NCI-H146 treated with DMSO at 0.1 percent for 48 hours (cell line): ENCODE data around the gene SLC22A9.
"Not testable (repeated sequence)": the region's sequence is repeated elsewhere in the genome, so short reads cannot be mapped to it uniquely, and the experiment has no call there.

Experiments used
- DNase-seq: peaks from one replicate; lab custom pipeline; 2025; ENCODE audit not compliant: unreplicated experiment; lab: John Stamatoyannopoulos, UW

Gene SLC22A9

DNA sequence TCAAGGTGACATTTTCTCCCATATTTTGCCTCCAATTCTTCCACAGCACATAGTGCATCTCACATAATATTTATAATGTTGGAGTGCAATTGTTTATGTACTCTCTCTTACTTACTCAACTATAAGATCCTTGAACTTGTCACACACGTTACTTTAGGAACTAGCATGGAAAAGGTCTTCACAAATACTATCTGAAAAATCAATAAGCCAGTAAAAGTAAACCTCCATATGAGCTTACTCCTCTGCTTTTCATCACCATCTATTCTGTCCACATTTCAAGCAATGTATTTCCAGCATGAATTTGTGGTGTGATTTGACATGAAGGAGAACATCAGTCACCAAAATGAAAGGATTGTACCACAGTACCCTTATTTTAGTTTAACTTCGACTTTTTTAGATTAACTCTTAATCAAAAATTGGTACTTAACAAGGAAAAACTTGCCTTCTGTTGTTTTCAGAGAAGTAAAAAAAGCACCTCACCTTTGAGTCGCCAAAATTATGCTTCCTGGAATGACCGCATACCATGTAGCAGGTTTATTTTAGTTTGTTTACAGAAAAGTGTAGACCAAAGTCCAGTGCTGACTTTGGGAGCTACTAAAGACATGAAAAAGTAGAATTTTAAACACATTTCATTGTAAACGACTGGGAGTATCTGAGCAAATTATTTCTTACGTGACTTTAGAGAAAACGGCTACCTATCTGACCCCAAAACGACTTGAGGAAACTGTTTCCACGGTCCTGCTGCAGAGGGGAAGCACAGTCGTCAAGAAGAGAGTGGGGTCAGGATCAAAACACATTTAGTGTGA, at the start of gene SLC22A9:
SLC22A9 (plus strand) TSS at position 621 of the 806 bp plus-strand sequence. CDS start 272 bp downstream, outside the sequence.
- DNase-seq = no peak

DNA sequence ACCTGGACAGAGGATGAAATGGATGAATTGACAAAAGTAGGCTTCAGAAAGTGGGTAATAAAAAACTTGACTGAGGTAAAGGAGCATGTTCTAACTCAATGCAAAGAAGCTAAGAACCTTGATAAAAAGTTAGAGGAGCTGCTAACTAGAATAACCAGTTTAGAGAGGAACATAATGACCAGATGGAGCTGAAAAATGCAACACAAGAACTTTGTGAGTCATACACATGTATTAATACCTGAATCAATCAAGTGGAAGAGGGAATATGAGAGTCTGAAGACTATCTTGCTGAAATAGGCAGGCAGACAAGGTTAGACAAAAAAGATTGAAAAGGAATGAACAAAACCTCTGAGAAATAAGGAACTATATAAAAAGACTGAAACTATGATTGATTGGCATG, 47.9 kb upstream of the SLC22A9 start:
- DNase-seq = no peak

- not testable (repeated sequence) for DNase-seq
Observed at GRCh38 chr11:63335089-63335488, 34.5 kb upstream of the SLC22A9 start.

DNA sequence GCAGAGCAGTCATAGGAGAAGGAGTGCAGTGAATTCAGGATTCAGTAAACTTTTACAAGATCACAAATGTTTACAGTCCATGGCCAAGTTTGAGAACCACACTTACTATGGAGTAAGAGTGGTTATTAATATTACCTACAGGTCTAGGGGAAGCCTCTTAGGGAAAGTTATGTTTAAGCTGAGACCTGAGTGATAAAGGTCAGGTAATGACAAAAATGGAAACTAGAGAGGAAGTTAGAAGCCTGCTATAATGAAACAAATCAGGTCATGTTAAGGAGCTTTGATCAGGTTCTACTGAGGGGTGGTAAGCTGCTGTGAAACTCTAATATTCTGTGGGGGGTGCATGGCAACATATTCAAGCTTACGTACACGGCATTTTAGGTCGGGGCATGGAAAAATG, 32.5 kb upstream of the SLC22A9 start:
- no peak for DNase-seq

DNA sequence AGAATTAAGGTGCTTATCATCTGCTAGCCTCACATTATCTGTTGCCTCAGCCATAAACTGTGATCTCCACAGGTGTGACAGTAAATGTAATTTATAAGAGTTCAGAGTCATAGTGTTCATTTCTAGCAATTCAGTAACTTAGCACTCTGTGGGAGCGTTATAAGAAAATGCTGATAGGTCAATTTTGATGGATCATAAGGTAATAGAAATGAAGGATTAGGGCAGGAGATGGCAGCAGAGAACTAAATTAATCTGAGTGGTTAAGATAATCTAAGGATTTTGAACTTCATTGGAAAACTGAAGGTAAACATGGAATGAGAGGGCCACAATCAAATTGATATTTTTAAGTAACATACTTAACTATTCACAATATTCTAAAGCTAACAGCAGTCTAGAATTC, 26.5 kb upstream of the SLC22A9 start:
- no peak for DNase-seq

DNA sequence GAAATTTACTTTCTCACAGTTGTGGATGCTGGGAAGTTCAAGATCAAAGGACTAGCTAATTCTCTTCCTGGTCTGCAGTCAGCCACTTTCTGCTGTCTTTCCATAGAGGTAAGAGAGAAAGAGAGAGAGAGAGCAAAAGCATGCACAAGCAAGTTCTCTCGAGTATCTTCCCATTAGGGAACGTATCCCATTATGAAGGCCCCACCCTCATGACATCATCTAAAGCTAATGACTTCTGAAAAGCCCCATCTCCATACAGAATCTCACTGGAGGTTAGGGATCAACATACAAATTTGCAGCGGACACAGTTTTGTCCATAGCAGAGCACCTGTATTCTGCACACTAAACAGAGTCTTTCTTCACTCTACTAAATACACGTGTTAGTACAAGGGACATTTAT, 17.4 kb upstream of the SLC22A9 start:
- DNase-seq = no peak

DNA sequence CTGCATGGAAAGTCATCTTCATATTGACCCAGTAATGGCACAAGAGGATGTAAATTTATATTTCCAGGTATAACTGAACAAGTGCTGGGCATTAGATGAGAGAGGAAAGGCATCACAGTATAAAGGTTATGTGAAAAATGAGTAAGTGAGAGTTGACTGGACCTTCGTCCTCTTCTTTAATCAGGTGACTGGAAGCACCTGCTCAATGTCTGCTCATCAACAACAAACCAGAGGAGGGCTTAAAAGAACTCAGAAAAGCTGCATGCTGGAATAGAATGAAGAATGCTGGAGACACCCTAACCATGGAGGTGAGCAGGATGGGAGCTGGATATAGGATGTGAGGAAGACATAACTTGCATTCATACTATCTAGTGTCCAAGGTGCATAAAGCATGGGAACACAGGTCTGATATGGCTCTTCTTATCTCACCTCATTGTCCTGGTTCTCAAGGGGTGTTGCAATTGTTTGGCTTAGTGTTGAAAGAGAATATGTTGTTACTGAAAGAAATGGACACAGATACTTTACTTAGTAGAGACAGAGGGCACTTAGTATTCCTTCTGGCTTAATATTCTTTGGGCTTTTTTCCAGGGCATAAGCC, 7.3 kb upstream of the SLC22A9 start:
- no peak for DNase-seq

DNA sequence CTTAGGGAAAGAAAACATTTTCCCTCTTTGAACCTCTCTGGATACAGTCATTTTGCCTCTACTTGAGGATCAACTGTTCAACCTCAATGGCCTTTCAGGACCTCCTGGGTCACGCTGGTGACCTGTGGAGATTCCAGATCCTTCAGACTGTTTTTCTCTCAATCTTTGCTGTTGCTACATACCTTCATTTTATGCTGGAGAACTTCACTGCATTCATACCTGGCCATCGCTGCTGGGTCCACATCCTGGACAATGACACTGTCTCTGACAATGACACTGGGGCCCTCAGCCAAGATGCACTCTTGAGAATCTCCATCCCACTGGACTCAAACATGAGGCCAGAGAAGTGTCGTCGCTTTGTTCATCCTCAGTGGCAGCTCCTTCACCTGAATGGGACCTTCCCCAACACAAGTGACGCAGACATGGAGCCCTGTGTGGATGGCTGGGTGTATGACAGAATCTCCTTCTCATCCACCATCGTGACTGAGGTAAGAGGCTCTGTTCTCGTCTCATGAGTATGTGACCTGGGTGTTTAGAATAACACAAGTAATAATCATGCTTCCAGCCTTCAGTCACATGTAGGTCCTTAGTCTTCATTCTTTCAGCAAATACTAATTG, 495 bp downstream of the SLC22A9 start:
- no peak for DNase-seq

GRCh38 chr11:63371396-63371795, 1.8 kb downstream of the SLC22A9 start:
- no peak for DNase-seq

DNA sequence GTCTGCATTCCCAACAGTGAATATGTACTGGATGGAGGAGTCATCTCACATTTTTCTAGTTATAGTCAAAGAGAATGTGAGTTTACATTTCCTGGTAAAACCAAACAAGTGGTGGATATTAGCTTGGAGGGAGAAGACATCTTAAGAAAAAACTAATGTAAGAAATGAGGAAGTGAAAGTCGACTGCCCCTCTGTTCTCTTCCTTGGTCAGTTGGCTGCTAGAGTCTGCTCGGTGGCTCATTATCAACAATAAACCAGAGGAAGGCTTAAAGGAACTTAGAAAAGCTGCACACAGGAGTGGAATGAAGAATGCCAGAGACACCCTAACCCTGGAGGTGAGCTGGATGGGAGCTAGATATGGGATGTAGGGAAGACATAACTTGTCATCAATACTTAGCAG, 5.8 kb downstream of the SLC22A9 start:
- DNase-seq = no peak

- DNase-seq = no peak
Observed at GRCh38 chr11:63380130-63380529, 10.5 kb downstream of the SLC22A9 start.

GRCh38 chr11:63395697-63396096, 26.1 kb downstream of the SLC22A9 start:
- DNase-seq = no peak

GRCh38 chr11:63404161-63404935, 34.8 kb downstream of the SLC22A9 start:
- no peak for DNase-seq

- DNase-seq = no peak
Observed at GRCh38 chr11:63405114-63405513, 35.5 kb downstream of the SLC22A9 start.

GRCh38 chr11:63406458-63406857, 36.9 kb downstream of the SLC22A9 start:
- DNase-seq = no peak

DNA sequence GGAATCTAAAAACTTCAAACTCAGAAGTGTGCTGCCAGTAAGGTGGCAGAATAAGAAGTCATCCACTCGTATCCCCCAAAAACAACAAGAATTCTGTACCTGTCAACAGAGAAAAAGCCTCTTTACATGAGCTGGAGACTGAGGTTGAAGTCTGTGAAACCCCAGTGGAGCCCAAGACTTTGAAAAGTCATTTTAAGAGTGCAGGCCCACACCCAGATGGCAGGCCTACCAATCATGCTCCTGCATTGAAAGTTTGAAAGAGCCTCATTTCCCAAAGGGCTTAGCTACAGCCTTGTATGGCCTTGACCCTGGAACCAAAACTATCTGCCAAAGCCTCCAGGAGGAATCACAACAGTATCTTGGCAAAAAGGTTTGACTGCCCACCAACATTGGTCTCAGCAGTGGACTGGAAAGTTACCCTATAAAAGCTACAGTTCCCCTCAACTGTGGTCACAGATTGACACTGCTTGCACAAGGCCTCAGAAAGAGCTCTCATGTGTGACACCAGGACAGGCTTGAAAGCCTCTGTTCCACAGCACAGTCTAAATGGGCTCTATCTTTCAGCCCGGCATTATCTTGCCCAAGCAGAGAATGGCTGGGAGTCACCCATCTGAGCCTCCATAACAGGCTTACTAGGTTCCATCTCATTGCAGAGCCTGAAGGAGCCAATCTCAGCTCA, 47.7 kb downstream of the SLC22A9 start:
- DNase-seq = no peak

GRCh38 chr11:63427971-63428508, 58.5 kb downstream of the SLC22A9 start:
- DNase-seq = no peak

DNA sequence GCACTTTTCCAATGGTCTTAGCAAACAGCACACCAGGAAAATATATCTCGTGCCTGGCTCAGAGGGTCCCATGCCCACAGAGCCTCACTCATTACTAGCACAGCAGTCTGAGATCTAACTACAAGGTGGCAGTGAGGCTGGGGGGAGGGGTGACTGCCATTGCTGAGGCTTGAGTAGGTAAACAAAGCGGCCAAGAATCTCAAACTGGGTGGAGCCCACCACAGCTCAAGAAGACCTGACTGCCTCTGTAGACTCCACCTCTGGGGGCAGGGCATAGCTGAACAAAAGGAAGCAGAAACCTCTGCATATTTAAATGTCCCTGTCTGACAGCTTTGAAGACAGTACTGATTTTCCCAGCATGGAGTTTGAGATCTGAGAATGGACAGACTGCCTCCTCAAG, 61.1 kb downstream of the SLC22A9 start:
- not testable (repeated sequence) for DNase-seq

GRCh38 chr11:63435351-63435750, 65.8 kb downstream of the SLC22A9 start:
- DNase-seq = not testable (repeated sequence)

DNA sequence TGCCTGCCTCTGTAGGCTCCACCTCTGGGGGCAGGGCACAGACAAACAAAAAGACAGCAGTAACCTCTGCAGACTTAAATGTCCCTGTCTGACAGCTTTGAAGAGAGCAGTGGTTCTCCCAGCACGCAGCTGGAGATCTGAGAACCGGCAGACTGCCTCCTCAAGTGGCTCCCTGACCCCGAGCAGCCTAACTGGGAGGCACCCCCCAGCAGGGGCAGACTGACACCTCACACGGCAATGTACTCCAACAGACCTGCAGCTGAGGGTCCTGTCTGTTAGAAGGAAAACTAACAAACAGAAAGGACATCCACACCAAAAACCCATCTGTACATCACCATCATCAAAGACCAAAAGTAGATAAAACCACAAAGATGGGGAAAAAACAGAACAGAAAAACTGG, 66.2 kb downstream of the SLC22A9 start:
- DNase-seq = not testable (repeated sequence)

- DNase-seq = no peak
Observed at GRCh38 chr11:63443714-63444113, 74.1 kb downstream of the SLC22A9 start.
